IPS-15b (cell line): ENCODE measurements around the gene SH3RF3.

ENCODE experiments used
- H3K27me3 ChIP-seq: one replicate; pipeline ENCODE4 v1.6.1; 2013; ENCODE audit warnings: low read length; ENCODE audit not compliant: control insufficient read depth, insufficient read depth
- H3K36me3 ChIP-seq: one replicate; pipeline ENCODE4 v1.6.1; 2013; ENCODE audit warnings: low read length; ENCODE audit not compliant: control insufficient read depth, insufficient read depth
- H3K4me1 ChIP-seq: one replicate; pipeline ENCODE4 v1.6.1; 2013; ENCODE audit warnings: mild to moderate bottlenecking, low read length; ENCODE audit not compliant: control insufficient read depth, insufficient read depth
- H3K4me3 ChIP-seq: one replicate; pipeline ENCODE4 v1.5.1; 2013; ENCODE audit warnings: low read depth, low read length
- H3K9ac ChIP-seq: one replicate; pipeline ENCODE4 v1.6.1; 2013; ENCODE audit warnings: low read depth, mild to moderate bottlenecking, low read length
- H3K9me3 ChIP-seq: one replicate; pipeline ENCODE4 v1.6.1; 2013; ENCODE audit warnings: mild to moderate bottlenecking, low read length; ENCODE audit not compliant: control insufficient read depth, insufficient read depth

SH3RF3 gene

GRCh38 chr2:109341355-109342255, 212.6 kb downstream of the SH3RF3 start:
- Histone ChIP-seq H3K4me3 (no peak overlapping the region), H3K9ac (no peak overlapping the region), H3K36me3 (no peaks in the 10 kb centered on the region), H3K27me3 (no peaks in the 10 kb centered on the region), H3K9me3 (no peaks in the 10 kb centered on the region), H3K4me1 (no peaks in the 10 kb centered on the region)

- no peaks in the 10 kb centered on the region for H3K4me1 ChIP-seq
- no peaks in the 10 kb centered on the region for H3K27me3 ChIP-seq
- H3K4me3 ChIP-seq: no peak overlapping the region
- H3K9me3 ChIP-seq: no peaks in the 10 kb centered on the region
- no peaks in the 10 kb centered on the region for H3K36me3 ChIP-seq
- no peak overlapping the region for H3K9ac ChIP-seq
These were observed 213.3 kb downstream of the SH3RF3 start for GRCh38 chr2:109342256-109342850.

DNA sequence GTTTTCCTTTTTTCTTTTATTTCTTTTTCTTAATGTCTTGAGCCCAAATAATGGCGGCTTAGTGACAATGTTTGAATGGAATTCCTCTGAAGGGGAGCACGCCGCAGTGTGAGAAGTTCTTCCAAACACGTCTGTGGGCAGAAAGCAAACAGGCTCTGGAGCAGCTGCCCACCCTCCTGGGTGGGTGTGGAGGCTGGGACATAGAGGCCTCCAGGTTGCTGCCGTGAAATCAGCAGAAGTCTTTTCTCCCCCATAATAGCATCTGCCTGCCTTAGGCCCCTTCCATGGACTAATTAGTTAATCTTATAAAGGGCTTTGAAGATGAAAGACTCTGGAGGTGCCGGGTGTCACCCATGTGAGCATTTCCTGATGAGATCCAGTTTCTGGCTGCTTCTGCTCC, 213.9 kb downstream of the SH3RF3 start:
- H3K27me3 ChIP-seq: no peaks in the 10 kb centered on the region
- H3K9me3 ChIP-seq: no peaks in the 10 kb centered on the region
- H3K4me3 ChIP-seq: no peak overlapping the region
- H3K4me1 ChIP-seq: no peaks in the 10 kb centered on the region
- H3K36me3 ChIP-seq: no peaks in the 10 kb centered on the region
- H3K9ac ChIP-seq: no peak overlapping the region

DNA sequence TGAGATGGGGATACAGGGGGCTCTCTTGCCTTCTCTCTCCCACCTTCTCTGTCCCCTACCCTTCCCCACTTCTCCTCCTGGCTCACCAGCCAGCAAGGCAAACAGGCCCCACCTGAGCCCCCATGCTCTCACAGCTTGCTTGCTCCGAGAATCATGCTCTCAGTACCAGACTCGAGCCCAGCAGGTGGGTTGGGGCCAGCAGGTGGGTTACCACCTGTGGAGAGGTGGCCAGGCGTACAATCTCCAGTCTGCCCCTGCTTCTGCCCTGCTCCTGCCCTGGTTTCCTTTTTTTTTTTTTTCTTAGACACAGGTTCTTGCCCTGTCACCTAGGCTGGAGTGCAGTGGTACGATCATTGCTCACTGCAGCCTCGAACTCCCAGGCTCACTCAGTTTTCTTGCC, 214.5 kb downstream of the SH3RF3 start:
- Histone ChIP-seq H3K27me3 (no peaks in the 10 kb centered on the region), H3K9me3 (no peaks in the 10 kb centered on the region), H3K4me1 (no peaks in the 10 kb centered on the region)

GRCh38 chr2:109344270-109344805, 215.3 kb downstream of the SH3RF3 start:
- no peaks in the 10 kb centered on the region for H3K36me3 ChIP-seq
- H3K9ac ChIP-seq: no peak overlapping the region
- H3K9me3 ChIP-seq: no peaks in the 10 kb centered on the region
- H3K4me1 ChIP-seq: no peaks in the 10 kb centered on the region
- H3K4me3 ChIP-seq: no peak overlapping the region
- H3K27me3 ChIP-seq: no peaks in the 10 kb centered on the region

More for the DNA sequence above, 214.5 kb downstream of the SH3RF3 start:
- H3K9ac ChIP-seq: no peak overlapping the region
- H3K4me3 ChIP-seq: no peak overlapping the region
- H3K36me3 ChIP-seq: no peaks in the 10 kb centered on the region

DNA sequence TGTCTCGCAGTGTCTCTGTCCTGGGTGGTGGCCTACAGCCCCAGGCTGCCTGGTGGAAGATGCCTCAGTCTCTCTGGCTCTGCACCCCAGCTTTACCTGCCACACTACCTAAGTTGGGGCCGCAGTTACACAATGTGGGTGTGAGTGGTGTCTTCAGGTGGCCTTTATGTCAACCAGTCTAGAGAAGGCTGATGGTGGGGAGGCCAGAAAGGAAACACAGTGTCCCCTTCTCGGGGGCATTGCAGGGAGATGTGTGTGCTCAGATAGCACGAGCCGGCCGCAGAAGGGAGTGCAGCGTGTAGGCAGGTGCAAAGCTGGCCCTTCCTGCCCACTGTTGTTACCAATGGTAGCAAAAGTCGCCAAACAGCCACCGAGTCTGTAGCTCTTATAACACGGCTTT, 216.1 kb downstream of the SH3RF3 start:
- Histone ChIP-seq H3K27me3 (no peaks in the 10 kb centered on the region), H3K9me3 (no peaks in the 10 kb centered on the region), H3K9ac (no peak overlapping the region), H3K36me3 (no peaks in the 10 kb centered on the region), H3K4me3 (no peak overlapping the region), H3K4me1 (no peaks in the 10 kb centered on the region)

- H3K9me3 ChIP-seq: no peaks in the 10 kb centered on the region
- no peaks in the 10 kb centered on the region for H3K4me1 ChIP-seq
- H3K36me3 ChIP-seq: no peaks in the 10 kb centered on the region
- no peak overlapping the region for H3K9ac ChIP-seq
- no peak overlapping the region for H3K4me3 ChIP-seq
- H3K27me3 ChIP-seq: no peaks in the 10 kb centered on the region
These were observed 216.9 kb downstream of the SH3RF3 start for GRCh38 chr2:109345653-109346480.

DNA sequence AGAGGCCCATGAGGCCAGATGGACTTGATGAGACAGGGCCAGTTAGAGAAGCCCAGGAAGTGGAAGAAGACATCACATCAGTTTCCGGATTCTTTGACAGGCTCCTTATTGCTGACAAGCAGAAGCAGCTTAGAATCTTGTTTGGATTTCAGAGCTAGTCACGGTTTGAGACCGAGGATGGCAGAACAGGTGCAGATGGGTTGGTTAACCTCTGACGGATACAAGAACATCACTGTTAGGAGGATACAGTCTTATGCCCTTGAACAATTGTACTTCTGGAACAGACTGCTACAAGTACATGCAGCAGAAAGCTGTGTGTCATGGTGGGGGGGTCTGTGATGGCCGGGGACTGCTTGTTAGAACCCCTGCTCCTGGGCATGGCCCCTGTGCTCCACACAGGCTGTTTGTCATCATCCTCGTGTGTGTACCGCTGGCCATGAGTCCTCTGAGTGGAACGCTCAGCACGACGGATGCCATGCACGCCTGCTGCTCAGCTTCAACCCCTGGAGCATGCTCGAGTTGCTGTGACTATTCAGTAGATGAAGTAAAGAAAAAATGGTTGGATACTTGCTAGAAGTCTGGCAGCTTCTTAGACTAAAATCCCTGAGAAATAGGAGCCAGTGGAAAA, 217.7 kb downstream of the SH3RF3 start:
- no peaks in the 10 kb centered on the region for H3K4me1 ChIP-seq
- H3K27me3 ChIP-seq: no peaks in the 10 kb centered on the region
- H3K4me3 ChIP-seq: no peak overlapping the region
- H3K9ac ChIP-seq: no peak overlapping the region
- no peaks in the 10 kb centered on the region for H3K36me3 ChIP-seq
- no peaks in the 10 kb centered on the region for H3K9me3 ChIP-seq

- no peaks in the 10 kb centered on the region for H3K9me3 ChIP-seq
- no peak overlapping the region for H3K4me3 ChIP-seq
- no peaks in the 10 kb centered on the region for H3K36me3 ChIP-seq
- no peak overlapping the region for H3K9ac ChIP-seq
- no peaks in the 10 kb centered on the region for H3K4me1 ChIP-seq
- H3K27me3 ChIP-seq: no peaks in the 10 kb centered on the region
These were observed 218.6 kb downstream of the SH3RF3 start for GRCh38 chr2:109347626-109348025.

DNA sequence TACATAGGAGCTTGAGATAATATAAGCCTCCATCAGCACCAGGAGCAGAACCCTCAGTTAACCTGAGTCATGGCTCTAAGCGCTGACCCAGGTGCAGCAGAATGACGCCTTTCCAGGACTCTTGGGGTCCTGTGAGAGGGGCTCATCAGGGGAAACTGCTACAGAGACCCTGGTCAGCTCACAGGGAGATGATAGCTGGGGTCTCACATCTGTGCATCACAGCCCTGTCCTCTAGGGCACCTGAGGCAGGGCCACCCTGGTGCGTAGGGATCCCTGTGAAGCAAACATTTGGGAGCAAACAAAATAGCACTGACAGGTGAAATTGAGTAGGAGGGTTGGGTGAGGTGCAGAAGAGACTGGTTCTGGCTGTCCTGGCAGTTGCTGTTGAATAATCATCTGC, 219.2 kb downstream of the SH3RF3 start:
- H3K9me3 ChIP-seq: no peaks in the 10 kb centered on the region
- H3K36me3 ChIP-seq: no peaks in the 10 kb centered on the region
- no peak overlapping the region for H3K9ac ChIP-seq
- H3K4me1 ChIP-seq: no peaks in the 10 kb centered on the region
- no peaks in the 10 kb centered on the region for H3K27me3 ChIP-seq
- no peak overlapping the region for H3K4me3 ChIP-seq
